IPS-18c (cell line): Measurements from ENCODE around the gene PNPT1.
"Not testable (repeated sequence)": the region's sequence is repeated elsewhere in the genome, so short reads cannot be mapped to it uniquely, and the experiment has no call there.

Experiments used
- H3K4me3 ChIP-seq: 2 replicates; pipeline ENCODE4 v1.7.0; 2013; ENCODE audit warnings: low read depth, mild to moderate bottlenecking, low read length, moderate library complexity; ENCODE audit not compliant: insufficient read depth
- H3K9me3 ChIP-seq: one replicate; pipeline ENCODE4 v1.6.1; 2013; ENCODE audit warnings: mild to moderate bottlenecking, low read length, moderate library complexity; ENCODE audit not compliant: control insufficient read depth, insufficient read depth

PNPT1 gene

GRCh38 chr2:55705027-55705653 lies 11.5 kb upstream of the PNPT1 start:
- no peaks in the 10 kb centered on the region for H3K9me3 ChIP-seq

GRCh38 chr2:55703350-55703749 lies 9.7 kb upstream of the PNPT1 start:
- Histone ChIP-seq H3K9me3 (no peaks in the 10 kb centered on the region), H3K4me3 (no peak overlapping the region)

More at GRCh38 chr2:55705027-55705653, 11.5 kb upstream of the PNPT1 start:
- H3K4me3 ChIP-seq = no peak overlapping the region

- peak overlapping the region; percentile 55 for H3K4me3 ChIP-seq
- H3K9me3 ChIP-seq = not testable (repeated sequence)
Observed at GRCh38 chr2:55692740-55693139, 904 bp downstream of the PNPT1 start.

- Histone ChIP-seq H3K9me3 (no peaks in the 10 kb centered on the region), H3K4me3 (no peak overlapping the region)
Observed at GRCh38 chr2:55672630-55673029, 21.0 kb downstream of the PNPT1 start.

GRCh38 chr2:55668956-55669355 lies 24.7 kb downstream of the PNPT1 start:
- H3K9me3 ChIP-seq = no peaks in the 10 kb centered on the region
- no peak overlapping the region for H3K4me3 ChIP-seq

- H3K9me3 ChIP-seq = no peaks in the 10 kb centered on the region
- H3K4me3 ChIP-seq = no peak overlapping the region
Observed at GRCh38 chr2:55653255-55653654, 40.4 kb downstream of the PNPT1 start.

- Histone ChIP-seq H3K9me3 (no peaks in the 10 kb centered on the region), H3K4me3 (no peak overlapping the region)
Observed at GRCh38 chr2:55649211-55649610, 44.4 kb downstream of the PNPT1 start.

GRCh38 chr2:55636831-55637230 lies 56.8 kb downstream of the PNPT1 start:
- no peak overlapping the region for H3K4me3 ChIP-seq
- no peaks in the 10 kb centered on the region for H3K9me3 ChIP-seq

GRCh38 chr2:55628931-55629330 lies 64.7 kb downstream of the PNPT1 start:
- Histone ChIP-seq H3K4me3 (no peak overlapping the region), H3K9me3 (no peaks in the 10 kb centered on the region)

- Histone ChIP-seq H3K4me3 (no peak overlapping the region), H3K9me3 (no peaks in the 10 kb centered on the region)
Observed at GRCh38 chr2:55627915-55628314, 65.7 kb downstream of the PNPT1 start.

- H3K4me3 ChIP-seq = no peak overlapping the region
Observed at GRCh38 chr2:55621802-55622201, 71.8 kb downstream of the PNPT1 start.

GRCh38 chr2:55620123-55620779 lies 73.4 kb downstream of the PNPT1 start:
- H3K4me3 ChIP-seq = no peak overlapping the region

More at GRCh38 chr2:55621802-55622201, 71.8 kb downstream of the PNPT1 start:
- H3K9me3 ChIP-seq = peaks cover 2% of the 10 kb centered on the region

GRCh38 chr2:55618275-55619055 lies 75.2 kb downstream of the PNPT1 start:
- Histone ChIP-seq H3K4me3 (peak overlapping the region; percentile 85), H3K9me3 (peaks cover 2% of the 10 kb centered on the region)

More at GRCh38 chr2:55620123-55620779, 73.4 kb downstream of the PNPT1 start:
- peaks cover 2% of the 10 kb centered on the region for H3K9me3 ChIP-seq

- Histone ChIP-seq H3K4me3 (peak overlapping the region; percentile 85), H3K9me3 (peaks cover 2% of the 10 kb centered on the region)
Observed at GRCh38 chr2:55618025-55618274, 75.7 kb downstream of the PNPT1 start.

- Histone ChIP-seq H3K4me3 (peak within 1 kb of the TSS; percentile 95), H3K9me3 (peaks cover 2% of the 10 kb centered on the region)
Observed at GRCh38 chr2:55617175-55618024, 76.2 kb downstream of the PNPT1 start, which contains the start of gene PPP4R3B. TSS of gene PPP4R3B (minus strand) at chr2:55617622. CDS start at chr2:55617285, 337 bp downstream.

GRCh38 chr2:55616551-55617174 lies 77.0 kb downstream of the PNPT1 start:
- Histone ChIP-seq H3K9me3 (peaks cover 2% of the 10 kb centered on the region), H3K4me3 (peak overlapping the region; percentile 95)

- Histone ChIP-seq H3K9me3 (peaks cover under 1% of the 10 kb centered on the region), H3K4me3 (no peak overlapping the region)
Observed at GRCh38 chr2:55611997-55612396, 81.6 kb downstream of the PNPT1 start.
